ENCODE data around the gene UBL4B.

The UBL4B gene

GRCh38 chr1:110123224-110123623, 11.0 kb downstream of the UBL4B start:
- no peak for DNase-seq (ENCODE audit: extremely low spot score)
- POLR2A ChIA-PET: no interaction called here
- CTCF ChIA-PET: no interaction called here
- TF ChIP-seq PKNOX1 (IDR thresholded peaks at IDR 0.05) (no peak), HDGF (IDR thresholded peaks at IDR 0.05; ENCODE audit: borderline replicate concordance) (no peak), LEF1 (IDR thresholded peaks at IDR 0.05; ENCODE audit: borderline replicate concordance) (no peak), ZNF384 (IDR thresholded peaks at IDR 0.05) (no peak), TARDBP (IDR thresholded peaks at IDR 0.05) (no peak), ELF4 (IDR thresholded peaks at IDR 0.05) (no peak), BHLHE40 (IDR thresholded peaks at IDR 0.05; ENCODE audit: borderline replicate concordance) (no peak), FOXK2 (IDR thresholded peaks at IDR 0.05) (no peak), L3MBTL2 (conservative IDR thresholded peaks at IDR 0.05) (no peak), CTBP1 (IDR thresholded peaks at IDR 0.05; ENCODE audit: borderline replicate concordance) (no peak), SP1 (IDR thresholded peaks at IDR 0.05) (no peak), ARNT (IDR thresholded peaks at IDR 0.05) (no peak), NFRKB (IDR thresholded peaks at IDR 0.05) (no peak), SUZ12 (IDR thresholded peaks at IDR 0.05) (no peak), FOXA1 (IDR thresholded peaks at IDR 0.05) (no peak)

GRCh38 chr1:110125810-110126209, 13.6 kb downstream of the UBL4B start:
- TF ChIP-seq SUZ12 (IDR thresholded peaks at IDR 0.05): no peak
- no peak for TF ChIP-seq FOXA1 (IDR thresholded peaks at IDR 0.05)
- no peak for TF ChIP-seq LEF1 (IDR thresholded peaks at IDR 0.05; ENCODE audit: borderline replicate concordance)
- no peak for TF ChIP-seq NFRKB (IDR thresholded peaks at IDR 0.05)
- TF ChIP-seq ARNT (IDR thresholded peaks at IDR 0.05): no peak
- no peak for TF ChIP-seq HDGF (IDR thresholded peaks at IDR 0.05; ENCODE audit: borderline replicate concordance)
- TF ChIP-seq ZNF384 (IDR thresholded peaks at IDR 0.05): no peak
- no peak for TF ChIP-seq FOXK2 (IDR thresholded peaks at IDR 0.05)
- TF ChIP-seq BHLHE40 (IDR thresholded peaks at IDR 0.05; ENCODE audit: borderline replicate concordance): no peak
- TF ChIP-seq FOXM1 (IDR thresholded peaks at IDR 0.05; ENCODE audit: borderline replicate concordance): no peak
- TF ChIP-seq PKNOX1 (IDR thresholded peaks at IDR 0.05): no peak
- TF ChIP-seq L3MBTL2 (conservative IDR thresholded peaks at IDR 0.05): no peak
- TF ChIP-seq CTBP1 (IDR thresholded peaks at IDR 0.05; ENCODE audit: borderline replicate concordance): no peak
- no peak for TF ChIP-seq ELF4 (IDR thresholded peaks at IDR 0.05)
- TF ChIP-seq TARDBP (IDR thresholded peaks at IDR 0.05): no peak
- TF ChIP-seq SP1 (IDR thresholded peaks at IDR 0.05): no peak
- POLR2A ChIA-PET: no interaction called here
- CTCF ChIA-PET: no interaction called here
- no peak for DNase-seq (ENCODE audit: extremely low spot score)

GRCh38 chr1:110130113-110130591, 17.9 kb downstream of the UBL4B start:
- ChIA-PET POLR2A (no interaction called here), CTCF (no interaction called here)
- TF ChIP-seq ARNT (IDR thresholded peaks at IDR 0.05) (no peak), ELF4 (IDR thresholded peaks at IDR 0.05) (no peak), BHLHE40 (IDR thresholded peaks at IDR 0.05; ENCODE audit: borderline replicate concordance) (no peak), FOXA1 (IDR thresholded peaks at IDR 0.05) (no peak), FOXM1 (IDR thresholded peaks at IDR 0.05; ENCODE audit: borderline replicate concordance) (no peak), FOXK2 (IDR thresholded peaks at IDR 0.05) (no peak), ZNF384 (IDR thresholded peaks at IDR 0.05) (no peak), PKNOX1 (IDR thresholded peaks at IDR 0.05) (no peak), LEF1 (IDR thresholded peaks at IDR 0.05; ENCODE audit: borderline replicate concordance) (no peak), SUZ12 (IDR thresholded peaks at IDR 0.05) (no peak), CTBP1 (IDR thresholded peaks at IDR 0.05; ENCODE audit: borderline replicate concordance) (no peak), TARDBP (IDR thresholded peaks at IDR 0.05) (no peak)
- no peak for DNase-seq (ENCODE audit: extremely low spot score)

GRCh38 chr1:110130989-110131388, 18.7 kb downstream of the UBL4B start:
- TF ChIP-seq CTBP1 (IDR thresholded peaks at IDR 0.05; ENCODE audit: borderline replicate concordance): no peak
- no peak for TF ChIP-seq L3MBTL2 (conservative IDR thresholded peaks at IDR 0.05)
- TF ChIP-seq FOXK2 (IDR thresholded peaks at IDR 0.05): no peak
- no peak for TF ChIP-seq ELF4 (IDR thresholded peaks at IDR 0.05)
- ChIA-PET POLR2A (no interaction called here), CTCF (no interaction called here)
- no peak for DNase-seq (ENCODE audit: extremely low spot score)

GRCh38 chr1:110132682-110133081, 20.4 kb downstream of the UBL4B start:
- no peak for DNase-seq (ENCODE audit: extremely low spot score)
- TF ChIP-seq CTBP1 (IDR thresholded peaks at IDR 0.05; ENCODE audit: borderline replicate concordance): no peak
- no peak for TF ChIP-seq SP1 (IDR thresholded peaks at IDR 0.05)
- TF ChIP-seq FOXM1 (IDR thresholded peaks at IDR 0.05; ENCODE audit: borderline replicate concordance): no peak
- TF ChIP-seq TARDBP (IDR thresholded peaks at IDR 0.05): no peak
- no peak for TF ChIP-seq ARNT (IDR thresholded peaks at IDR 0.05)
- no peak for TF ChIP-seq FOXA1 (IDR thresholded peaks at IDR 0.05)
- no peak for TF ChIP-seq L3MBTL2 (conservative IDR thresholded peaks at IDR 0.05)
- TF ChIP-seq SUZ12 (IDR thresholded peaks at IDR 0.05): no peak
- no peak for TF ChIP-seq BHLHE40 (IDR thresholded peaks at IDR 0.05; ENCODE audit: borderline replicate concordance)
- TF ChIP-seq PKNOX1 (IDR thresholded peaks at IDR 0.05): no peak
- TF ChIP-seq NFRKB (IDR thresholded peaks at IDR 0.05): no peak
- TF ChIP-seq HDGF (IDR thresholded peaks at IDR 0.05; ENCODE audit: borderline replicate concordance): no peak
- no peak for TF ChIP-seq FOXK2 (IDR thresholded peaks at IDR 0.05)
- TF ChIP-seq ELF4 (IDR thresholded peaks at IDR 0.05): no peak
- no peak for TF ChIP-seq ZNF384 (IDR thresholded peaks at IDR 0.05)
- TF ChIP-seq LEF1 (IDR thresholded peaks at IDR 0.05; ENCODE audit: borderline replicate concordance): no peak
- ChIA-PET POLR2A (no interaction called here), CTCF (no interaction called here)
